ENCODE results near the gene PRDM16. TPM values are rescaled to one million over a fixed set of nuclear protein-coding genes. Genes with fewer than 3 reads are reported as not detected.

Gene PRDM16
- total and polyA plus RNA-seq, 2 of the 13 experiments (the other 11 are each of a cell fraction or from before 2014, with no cell fraction given): 0.15 to 0.81 TPM

DNA sequence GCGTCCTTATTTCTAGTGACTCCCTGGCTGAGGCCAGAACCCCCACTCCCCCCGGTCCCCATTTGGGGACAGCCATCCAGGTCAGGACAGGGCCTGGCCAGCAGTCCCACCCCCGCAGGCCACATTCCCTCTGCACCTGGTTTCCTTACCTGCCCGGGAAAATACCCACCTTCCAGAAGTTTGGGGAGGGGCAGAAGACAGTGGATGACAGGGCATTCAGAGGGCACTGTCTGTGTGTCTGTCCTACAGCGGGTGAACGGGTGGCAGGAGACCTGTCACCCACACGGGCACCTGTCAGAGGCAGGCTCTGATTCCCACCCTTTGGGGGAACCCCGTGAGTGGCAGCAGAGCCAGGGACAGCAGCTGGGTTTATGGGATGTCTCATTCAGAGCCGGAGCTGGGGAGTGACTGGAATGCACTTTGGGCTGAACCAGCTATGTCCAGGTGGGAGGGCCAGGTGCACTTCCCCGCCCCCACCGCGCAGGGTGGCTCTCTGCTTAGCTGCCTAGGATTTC, 387.5 kb downstream of the PRDM16 start (continued):
- TF ChIP-seq, protein P1, sequence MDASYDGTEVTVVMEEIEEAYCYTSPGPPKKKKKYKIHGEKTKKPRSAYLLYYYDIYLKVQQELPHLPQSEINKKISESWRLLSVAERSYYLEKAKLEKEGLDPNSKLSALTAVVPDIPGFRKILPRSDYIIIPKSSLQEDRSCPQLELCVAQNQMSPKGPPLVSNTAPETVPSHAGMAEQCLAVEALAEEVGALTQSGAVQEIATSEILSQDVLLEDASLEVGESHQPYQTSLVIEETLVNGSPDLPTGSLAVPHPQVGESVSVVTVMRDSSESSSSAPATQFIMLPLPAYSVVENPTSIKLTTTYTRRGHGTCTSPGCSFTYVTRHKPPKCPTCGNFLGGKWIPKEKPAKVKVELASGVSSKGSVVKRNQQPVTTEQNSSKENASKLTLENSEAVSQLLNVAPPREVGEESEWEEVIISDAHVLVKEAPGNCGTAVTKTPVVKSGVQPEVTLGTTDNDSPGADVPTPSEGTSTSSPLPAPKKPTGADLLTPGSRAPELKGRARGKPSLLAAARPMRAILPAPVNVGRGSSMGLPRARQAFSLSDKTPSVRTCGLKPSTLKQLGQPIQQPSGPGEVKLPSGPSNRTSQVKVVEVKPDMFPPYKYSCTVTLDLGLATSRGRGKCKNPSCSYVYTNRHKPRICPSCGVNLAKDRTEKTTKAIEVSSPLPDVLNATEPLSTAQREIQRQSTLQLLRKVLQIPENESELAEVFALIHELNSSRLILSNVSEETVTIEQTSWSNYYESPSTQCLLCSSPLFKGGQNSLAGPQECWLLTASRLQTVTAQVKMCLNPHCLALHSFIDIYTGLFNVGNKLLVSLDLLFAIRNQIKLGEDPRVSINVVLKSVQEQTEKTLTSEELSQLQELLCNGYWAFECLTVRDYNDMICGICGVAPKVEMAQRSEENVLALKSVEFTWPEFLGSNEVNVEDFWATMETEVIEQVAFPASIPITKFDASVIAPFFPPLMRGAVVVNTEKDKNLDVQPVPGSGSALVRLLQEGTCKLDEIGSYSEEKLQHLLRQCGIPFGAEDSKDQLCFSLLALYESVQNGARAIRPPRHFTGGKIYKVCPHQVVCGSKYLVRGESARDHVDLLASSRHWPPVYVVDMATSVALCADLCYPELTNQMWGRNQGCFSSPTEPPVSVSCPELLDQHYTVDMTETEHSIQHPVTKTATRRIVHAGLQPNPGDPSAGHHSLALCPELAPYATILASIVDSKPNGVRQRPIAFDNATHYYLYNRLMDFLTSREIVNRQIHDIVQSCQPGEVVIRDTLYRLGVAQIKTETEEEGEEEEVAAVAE (CRISPR knock-in tag; IDR thresholded peaks at IDR 0.05; ENCODE audit: borderline replicate concordance): 0 out of 2 replicates have a peak, but pooled peaks have one; percentile 8
- TF ChIP-seq ZMYM4 (CRISPR knock-in tag; IDR thresholded peaks at IDR 0.05) (no peak), TGIF2 (CRISPR knock-in tag; IDR thresholded peaks at IDR 0.05) (peak; percentile 4), PHF20 (CRISPR knock-in tag; IDR thresholded peaks at IDR 0.05) (no peak), RAD21 (CRISPR knock-in tag; IDR thresholded peaks at IDR 0.05) (0 out of 2 replicates have a peak, but pooled peaks have one; percentile 20), RBFOX2 (IDR thresholded peaks at IDR 0.05; ENCODE audit: low read depth, low read length) (peak; percentile 64), ZNF619 (CRISPR knock-in tag; IDR thresholded peaks at IDR 0.05) (0 out of 2 replicates have a peak, but pooled peaks have one; percentile 4), PRPF4 (IDR thresholded peaks at IDR 0.05; ENCODE audit: low read depth, low read length, poor library complexity, severe bottlenecking) (peak; percentile 89), ZNF282 (IDR thresholded peaks at IDR 0.05; ENCODE audit: partially characterized antibody) (no peak), ZNF709 (CRISPR knock-in tag; IDR thresholded peaks at IDR 0.05) (peak; percentile 62; the same call in 1 of the 2 replicates), NFKBIZ (CRISPR knock-in tag; IDR thresholded peaks at IDR 0.05) (0 out of 2 replicates have a peak, but pooled peaks have one; percentile 20)
- TF ChIP-seq, protein P2, sequence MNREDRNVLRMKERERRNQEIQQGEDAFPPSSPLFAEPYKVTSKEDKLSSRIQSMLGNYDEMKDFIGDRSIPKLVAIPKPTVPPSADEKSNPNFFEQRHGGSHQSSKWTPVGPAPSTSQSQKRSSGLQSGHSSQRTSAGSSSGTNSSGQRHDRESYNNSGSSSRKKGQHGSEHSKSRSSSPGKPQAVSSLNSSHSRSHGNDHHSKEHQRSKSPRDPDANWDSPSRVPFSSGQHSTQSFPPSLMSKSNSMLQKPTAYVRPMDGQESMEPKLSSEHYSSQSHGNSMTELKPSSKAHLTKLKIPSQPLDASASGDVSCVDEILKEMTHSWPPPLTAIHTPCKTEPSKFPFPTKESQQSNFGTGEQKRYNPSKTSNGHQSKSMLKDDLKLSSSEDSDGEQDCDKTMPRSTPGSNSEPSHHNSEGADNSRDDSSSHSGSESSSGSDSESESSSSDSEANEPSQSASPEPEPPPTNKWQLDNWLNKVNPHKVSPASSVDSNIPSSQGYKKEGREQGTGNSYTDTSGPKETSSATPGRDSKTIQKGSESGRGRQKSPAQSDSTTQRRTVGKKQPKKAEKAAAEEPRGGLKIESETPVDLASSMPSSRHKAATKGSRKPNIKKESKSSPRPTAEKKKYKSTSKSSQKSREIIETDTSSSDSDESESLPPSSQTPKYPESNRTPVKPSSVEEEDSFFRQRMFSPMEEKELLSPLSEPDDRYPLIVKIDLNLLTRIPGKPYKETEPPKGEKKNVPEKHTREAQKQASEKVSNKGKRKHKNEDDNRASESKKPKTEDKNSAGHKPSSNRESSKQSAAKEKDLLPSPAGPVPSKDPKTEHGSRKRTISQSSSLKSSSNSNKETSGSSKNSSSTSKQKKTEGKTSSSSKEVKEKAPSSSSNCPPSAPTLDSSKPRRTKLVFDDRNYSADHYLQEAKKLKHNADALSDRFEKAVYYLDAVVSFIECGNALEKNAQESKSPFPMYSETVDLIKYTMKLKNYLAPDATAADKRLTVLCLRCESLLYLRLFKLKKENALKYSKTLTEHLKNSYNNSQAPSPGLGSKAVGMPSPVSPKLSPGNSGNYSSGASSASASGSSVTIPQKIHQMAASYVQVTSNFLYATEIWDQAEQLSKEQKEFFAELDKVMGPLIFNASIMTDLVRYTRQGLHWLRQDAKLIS (CRISPR knock-in tag; IDR thresholded peaks at IDR 0.05): no peak
- TF ChIP-seq, protein P3, sequence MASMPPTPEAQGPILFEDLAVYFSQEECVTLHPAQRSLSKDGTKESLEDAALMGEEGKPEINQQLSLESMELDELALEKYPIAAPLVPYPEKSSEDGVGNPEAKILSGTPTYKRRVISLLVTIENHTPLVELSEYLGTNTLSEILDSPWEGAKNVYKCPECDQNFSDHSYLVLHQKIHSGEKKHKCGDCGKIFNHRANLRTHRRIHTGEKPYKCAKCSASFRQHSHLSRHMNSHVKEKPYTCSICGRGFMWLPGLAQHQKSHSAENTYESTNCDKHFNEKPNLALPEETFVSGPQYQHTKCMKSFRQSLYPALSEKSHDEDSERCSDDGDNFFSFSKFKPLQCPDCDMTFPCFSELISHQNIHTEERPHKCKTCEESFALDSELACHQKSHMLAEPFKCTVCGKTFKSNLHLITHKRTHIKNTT (CRISPR knock-in tag; IDR thresholded peaks at IDR 0.05): no peak
- TF ChIP-seq, protein P4, sequence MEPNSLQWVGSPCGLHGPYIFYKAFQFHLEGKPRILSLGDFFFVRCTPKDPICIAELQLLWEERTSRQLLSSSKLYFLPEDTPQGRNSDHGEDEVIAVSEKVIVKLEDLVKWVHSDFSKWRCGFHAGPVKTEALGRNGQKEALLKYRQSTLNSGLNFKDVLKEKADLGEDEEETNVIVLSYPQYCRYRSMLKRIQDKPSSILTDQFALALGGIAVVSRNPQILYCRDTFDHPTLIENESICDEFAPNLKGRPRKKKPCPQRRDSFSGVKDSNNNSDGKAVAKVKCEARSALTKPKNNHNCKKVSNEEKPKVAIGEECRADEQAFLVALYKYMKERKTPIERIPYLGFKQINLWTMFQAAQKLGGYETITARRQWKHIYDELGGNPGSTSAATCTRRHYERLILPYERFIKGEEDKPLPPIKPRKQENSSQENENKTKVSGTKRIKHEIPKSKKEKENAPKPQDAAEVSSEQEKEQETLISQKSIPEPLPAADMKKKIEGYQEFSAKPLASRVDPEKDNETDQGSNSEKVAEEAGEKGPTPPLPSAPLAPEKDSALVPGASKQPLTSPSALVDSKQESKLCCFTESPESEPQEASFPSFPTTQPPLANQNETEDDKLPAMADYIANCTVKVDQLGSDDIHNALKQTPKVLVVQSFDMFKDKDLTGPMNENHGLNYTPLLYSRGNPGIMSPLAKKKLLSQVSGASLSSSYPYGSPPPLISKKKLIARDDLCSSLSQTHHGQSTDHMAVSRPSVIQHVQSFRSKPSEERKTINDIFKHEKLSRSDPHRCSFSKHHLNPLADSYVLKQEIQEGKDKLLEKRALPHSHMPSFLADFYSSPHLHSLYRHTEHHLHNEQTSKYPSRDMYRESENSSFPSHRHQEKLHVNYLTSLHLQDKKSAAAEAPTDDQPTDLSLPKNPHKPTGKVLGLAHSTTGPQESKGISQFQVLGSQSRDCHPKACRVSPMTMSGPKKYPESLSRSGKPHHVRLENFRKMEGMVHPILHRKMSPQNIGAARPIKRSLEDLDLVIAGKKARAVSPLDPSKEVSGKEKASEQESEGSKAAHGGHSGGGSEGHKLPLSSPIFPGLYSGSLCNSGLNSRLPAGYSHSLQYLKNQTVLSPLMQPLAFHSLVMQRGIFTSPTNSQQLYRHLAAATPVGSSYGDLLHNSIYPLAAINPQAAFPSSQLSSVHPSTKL (CRISPR knock-in tag; IDR thresholded peaks at IDR 0.05): no peak
